ENCODE results near the gene TOP3A. TPM values are rescaled to one million over a fixed set of nuclear protein-coding genes. Genes with fewer than 3 reads are reported as not detected.

Gene TOP3A, protein sequence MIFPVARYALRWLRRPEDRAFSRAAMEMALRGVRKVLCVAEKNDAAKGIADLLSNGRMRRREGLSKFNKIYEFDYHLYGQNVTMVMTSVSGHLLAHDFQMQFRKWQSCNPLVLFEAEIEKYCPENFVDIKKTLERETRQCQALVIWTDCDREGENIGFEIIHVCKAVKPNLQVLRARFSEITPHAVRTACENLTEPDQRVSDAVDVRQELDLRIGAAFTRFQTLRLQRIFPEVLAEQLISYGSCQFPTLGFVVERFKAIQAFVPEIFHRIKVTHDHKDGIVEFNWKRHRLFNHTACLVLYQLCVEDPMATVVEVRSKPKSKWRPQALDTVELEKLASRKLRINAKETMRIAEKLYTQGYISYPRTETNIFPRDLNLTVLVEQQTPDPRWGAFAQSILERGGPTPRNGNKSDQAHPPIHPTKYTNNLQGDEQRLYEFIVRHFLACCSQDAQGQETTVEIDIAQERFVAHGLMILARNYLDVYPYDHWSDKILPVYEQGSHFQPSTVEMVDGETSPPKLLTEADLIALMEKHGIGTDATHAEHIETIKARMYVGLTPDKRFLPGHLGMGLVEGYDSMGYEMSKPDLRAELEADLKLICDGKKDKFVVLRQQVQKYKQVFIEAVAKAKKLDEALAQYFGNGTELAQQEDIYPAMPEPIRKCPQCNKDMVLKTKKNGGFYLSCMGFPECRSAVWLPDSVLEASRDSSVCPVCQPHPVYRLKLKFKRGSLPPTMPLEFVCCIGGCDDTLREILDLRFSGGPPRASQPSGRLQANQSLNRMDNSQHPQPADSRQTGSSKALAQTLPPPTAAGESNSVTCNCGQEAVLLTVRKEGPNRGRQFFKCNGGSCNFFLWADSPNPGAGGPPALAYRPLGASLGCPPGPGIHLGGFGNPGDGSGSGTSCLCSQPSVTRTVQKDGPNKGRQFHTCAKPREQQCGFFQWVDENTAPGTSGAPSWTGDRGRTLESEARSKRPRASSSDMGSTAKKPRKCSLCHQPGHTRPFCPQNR
- 19.0 TPM for polyA plus RNA-seq (2012; ENCODE audit: low read depth, missing spikeins)

DNA sequence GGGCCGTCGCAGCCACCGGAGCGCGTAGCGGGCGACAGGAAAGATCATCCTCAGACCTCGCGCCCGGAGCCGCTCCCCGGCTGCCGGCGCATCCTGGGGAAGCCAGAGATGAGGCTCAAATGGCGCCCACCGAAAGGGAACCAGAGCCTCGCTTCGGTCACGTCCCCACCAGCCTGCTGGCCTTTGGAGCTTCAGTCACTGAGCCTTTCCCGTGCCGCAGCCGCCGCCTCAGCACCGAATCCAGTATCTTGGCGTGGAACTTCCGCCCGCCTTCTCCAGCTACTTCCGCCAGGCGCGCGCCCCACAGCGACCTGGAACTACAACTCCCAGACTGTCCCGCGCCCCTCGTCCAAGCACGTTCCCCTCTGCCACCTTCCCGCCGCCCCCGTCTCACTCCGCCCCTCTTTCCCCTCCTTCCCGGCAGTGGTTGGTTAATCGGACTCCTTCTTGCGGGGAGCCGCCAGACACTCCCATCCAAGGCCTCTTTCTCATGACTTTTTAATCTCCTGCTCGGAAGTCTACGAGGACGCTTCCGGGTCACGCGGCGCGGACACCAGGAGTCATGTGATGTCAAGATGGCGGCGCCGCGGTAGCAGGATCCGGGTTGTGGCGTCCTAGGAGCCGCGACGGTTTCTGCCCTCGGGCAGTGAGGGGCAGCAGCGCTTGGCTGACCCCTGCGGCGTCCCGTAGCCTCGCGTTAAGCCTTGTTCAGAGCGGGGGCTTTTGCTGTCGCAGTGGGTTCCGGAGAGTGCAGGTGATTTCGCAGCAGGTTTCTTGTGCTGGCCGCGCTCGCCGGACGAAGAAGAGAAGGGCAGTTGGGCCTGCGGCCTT lies at the start of gene TOP3A, which contains the start of gene SMCR8:
TSS of gene TOP3A (minus strand) at position 264 of the 831 bp plus-strand sequence. CDS start at position 48, 216 bp downstream.
TSS of gene SMCR8 (plus strand) at position 563 of the 831 bp plus-strand sequence. CDS start 497 bp downstream, outside the sequence.
- DNase-seq (ENCODE audit: insufficient read length, low spot score), result peak; percentile 89
- peak; percentile 98 for FAIRE-seq
- TF ChIP-seq PAX5 (IDR thresholded peaks at IDR 0.05; ENCODE audit: insufficient read depth, low read length, severe bottlenecking) (peak; percentile 35), POLR2A (IDR thresholded peaks at IDR 0.05; ENCODE audit: low read depth, low read length) (peak; percentile 64), SPI1 (IDR thresholded peaks at IDR 0.05; ENCODE audit: low read depth, low read length) (peak; percentile 29; the same call in 1 of the 2 replicates), POU2F2 (IDR thresholded peaks at IDR 0.05; ENCODE audit: low read depth, low read length) (0 out of 2 replicates have a peak, but pooled peaks have one; percentile 38), TAF1 (IDR thresholded peaks at IDR 0.05; ENCODE audit: low read depth, low read length) (peak; percentile 87), POLR2AphosphoS5 (IDR thresholded peaks at IDR 0.05; ENCODE audit: low read depth, low read length) (peak; percentile 59; the same call in 1 of the 2 replicates)

- FAIRE-seq (no peak), DNase-seq (ENCODE audit: insufficient read length, low spot score) (no peak)
- TF ChIP-seq TAF1 (IDR thresholded peaks at IDR 0.05; ENCODE audit: low read depth, low read length) (no peak), POLR2AphosphoS5 (IDR thresholded peaks at IDR 0.05; ENCODE audit: low read depth, low read length) (no peak), PAX5 (IDR thresholded peaks at IDR 0.05; ENCODE audit: insufficient read depth, low read length, severe bottlenecking) (no peak), POLR2A (IDR thresholded peaks at IDR 0.05; ENCODE audit: low read depth, low read length) (no peak), SPI1 (IDR thresholded peaks at IDR 0.05; ENCODE audit: low read depth, low read length) (no peak), POU2F2 (IDR thresholded peaks at IDR 0.05; ENCODE audit: low read depth, low read length) (no peak)
Observed at GRCh38 chr17:18364166-18364565, 49.4 kb upstream of the TOP3A start.

GRCh38 chr17:18363101-18364049 lies 48.6 kb upstream of the TOP3A start, which contains the start of gene SHMT1:
SHMT1 (minus strand) TSS chr17:18363550; CDS start chr17:18355981, 7,569 bp downstream.
- TF ChIP-seq TAF1 (IDR thresholded peaks at IDR 0.05; ENCODE audit: low read depth, low read length) (0 out of 2 replicates have a peak, but pooled peaks have one; percentile 15), POU2F2 (IDR thresholded peaks at IDR 0.05; ENCODE audit: low read depth, low read length) (no peak), SPI1 (IDR thresholded peaks at IDR 0.05; ENCODE audit: low read depth, low read length) (no peak), PAX5 (IDR thresholded peaks at IDR 0.05; ENCODE audit: insufficient read depth, low read length, severe bottlenecking) (no peak), POLR2AphosphoS5 (IDR thresholded peaks at IDR 0.05; ENCODE audit: low read depth, low read length) (peak; percentile 72), POLR2A (IDR thresholded peaks at IDR 0.05; ENCODE audit: low read depth, low read length) (no peak)
- DNase-seq (ENCODE audit: insufficient read length, low spot score) (peak; percentile 93), FAIRE-seq (peak; percentile 100)

- FAIRE-seq (no peak), DNase-seq (ENCODE audit: insufficient read length, low spot score) (no peak)
- TF ChIP-seq POLR2AphosphoS5 (IDR thresholded peaks at IDR 0.05; ENCODE audit: low read depth, low read length) (no peak), POU2F2 (IDR thresholded peaks at IDR 0.05; ENCODE audit: low read depth, low read length) (no peak), PAX5 (IDR thresholded peaks at IDR 0.05; ENCODE audit: insufficient read depth, low read length, severe bottlenecking) (no peak), SPI1 (IDR thresholded peaks at IDR 0.05; ENCODE audit: low read depth, low read length) (no peak), TAF1 (IDR thresholded peaks at IDR 0.05; ENCODE audit: low read depth, low read length) (no peak), POLR2A (IDR thresholded peaks at IDR 0.05; ENCODE audit: low read depth, low read length) (no peak)
Observed at GRCh38 chr17:18362698-18363100, 47.9 kb upstream of the TOP3A start.

- TF ChIP-seq POLR2AphosphoS5 (IDR thresholded peaks at IDR 0.05; ENCODE audit: low read depth, low read length) (no peak), TAF1 (IDR thresholded peaks at IDR 0.05; ENCODE audit: low read depth, low read length) (no peak), SPI1 (IDR thresholded peaks at IDR 0.05; ENCODE audit: low read depth, low read length) (no peak), POLR2A (IDR thresholded peaks at IDR 0.05; ENCODE audit: low read depth, low read length) (no peak), PAX5 (IDR thresholded peaks at IDR 0.05; ENCODE audit: insufficient read depth, low read length, severe bottlenecking) (no peak), POU2F2 (IDR thresholded peaks at IDR 0.05; ENCODE audit: low read depth, low read length) (no peak)
- FAIRE-seq (no peak), DNase-seq (ENCODE audit: insufficient read length, low spot score) (no peak)
Observed at GRCh38 chr17:18361837-18362697, 47.3 kb upstream of the TOP3A start.

DNA sequence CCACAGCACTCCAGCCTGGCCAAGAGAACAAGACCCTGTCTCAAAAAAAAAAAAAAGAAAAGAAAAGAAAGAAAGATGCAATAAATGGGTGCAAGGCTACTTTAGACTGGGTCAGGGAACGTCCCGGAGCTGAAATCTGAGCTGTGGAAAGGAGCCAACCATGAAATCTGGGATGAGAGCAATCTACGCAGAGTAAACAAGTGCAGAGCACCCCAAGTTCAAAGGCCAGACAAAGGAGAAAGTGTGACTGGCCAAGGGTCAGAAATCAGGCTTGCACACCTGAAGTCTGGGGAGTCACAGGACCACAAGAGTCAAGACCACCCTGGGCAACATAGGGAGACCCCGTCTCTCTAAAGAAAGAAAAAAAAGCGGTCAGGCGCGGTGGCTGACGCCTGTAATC lies 45.7 kb upstream of the TOP3A start:
- no peak for TF ChIP-seq PAX5 (IDR thresholded peaks at IDR 0.05; ENCODE audit: insufficient read depth, low read length, severe bottlenecking)
- TF ChIP-seq POU2F2 (IDR thresholded peaks at IDR 0.05; ENCODE audit: low read depth, low read length), result no peak
- TF ChIP-seq TAF1 (IDR thresholded peaks at IDR 0.05; ENCODE audit: low read depth, low read length), result no peak
- DNase-seq (ENCODE audit: insufficient read length, low spot score) (no peak), FAIRE-seq (no peak)

- no peak for DNase-seq (ENCODE audit: insufficient read length, low spot score)
- TF ChIP-seq POLR2A (IDR thresholded peaks at IDR 0.05; ENCODE audit: low read depth, low read length) (no peak), POLR2AphosphoS5 (IDR thresholded peaks at IDR 0.05; ENCODE audit: low read depth, low read length) (no peak), POU2F2 (IDR thresholded peaks at IDR 0.05; ENCODE audit: low read depth, low read length) (no peak), PAX5 (IDR thresholded peaks at IDR 0.05; ENCODE audit: insufficient read depth, low read length, severe bottlenecking) (no peak), TAF1 (IDR thresholded peaks at IDR 0.05; ENCODE audit: low read depth, low read length) (no peak), SPI1 (IDR thresholded peaks at IDR 0.05; ENCODE audit: low read depth, low read length) (no peak)
- no peak for FAIRE-seq
Observed at GRCh38 chr17:18356624-18357023, 41.8 kb upstream of the TOP3A start.

All from GM12891 (cell line).